IMR-90 (cell line): ENCODE measurements around the gene STAP2. TPM values are rescaled to one million over a fixed set of nuclear protein-coding genes. Genes with fewer than 3 reads are reported as not detected.

ENCODE experiments used
- ATAC-seq: fragments of 200-7000 bp; cut with Tn5 transposase; 2 replicates; pipeline ENCODE4 v1.9.1; 2020; ENCODE audit warnings: low read depth, mild to moderate bottlenecking, moderate library complexity
- BruUV-seq: library from RNA; stranded (reverse); fragments of 400-500 nt; replicated peaks from 2 replicates; lab custom pipeline; 2021; lab: Mats Ljungman, UMichigan
- CTCF ChIA-PET: fragments of 300-600 bp; formaldehyde crosslinking; extraction: SDS; loops from one replicate; lab custom pipeline; 2021; ENCODE audit warnings: antibody characterized with exemption; lab: Yijun Ruan, JAX
- POLR2A ChIA-PET: fragments of 300-600 bp; sonication (Branson Sonifier 250); formaldehyde crosslinking; loops from one replicate; lab custom pipeline; 2022; ENCODE audit warnings: antibody characterized with exemption; ENCODE audit not compliant: unreplicated experiment; lab: Charles Lee
- DNase-seq: peaks from one replicate; pipeline ENCODE4 v3.0.0; 2013
- H2AFZ ChIP-seq: replicated peaks from 2 replicates; pipeline ENCODE3; 2013; ENCODE audit warnings: low read length, mild to moderate bottlenecking; ENCODE audit not compliant: poor library complexity
- H2AK5ac ChIP-seq: 2 replicates; pipeline ENCODE4 v1.6.1; 2013; ENCODE audit warnings: low read depth, low read length, inconsistent platforms
- H2AK9ac ChIP-seq: replicated peaks from 2 replicates; pipeline ENCODE3; 2013; ENCODE audit warnings: mild to moderate bottlenecking, low read depth, low read length, moderate library complexity; ENCODE audit not compliant: poor library complexity
- H2BK120ac ChIP-seq: 2 replicates; pipeline ENCODE4 v1.6.1; 2013; ENCODE audit warnings: low read depth, low read length, inconsistent platforms
- H2BK15ac ChIP-seq: 3 replicates; pipeline ENCODE4 v1.6.1; 2013; ENCODE audit warnings: low read depth, low read length, inconsistent platforms
- H2BK20ac ChIP-seq: 2 replicates; pipeline ENCODE4 v1.6.1; 2013; ENCODE audit warnings: low read depth, mild to moderate bottlenecking, inconsistent platforms, low read length, moderate library complexity
- H2BK5ac ChIP-seq: 2 replicates; pipeline ENCODE4 v1.6.1; 2013; ENCODE audit warnings: mild to moderate bottlenecking, low read depth, low read length, inconsistent platforms; ENCODE audit not compliant: poor library complexity, severe bottlenecking
- H3K14ac ChIP-seq: replicated peaks from 2 replicates; pipeline ENCODE4 v1.6.1; 2013; ENCODE audit warnings: low read depth, low read length, inconsistent platforms
- H3K18ac ChIP-seq: 2 replicates; pipeline ENCODE4 v1.6.1; 2013; ENCODE audit warnings: low read depth, low read length, control low read depth
- H3K23ac ChIP-seq: 2 replicates; pipeline ENCODE4 v1.6.1; 2013; ENCODE audit warnings: low read depth, low read length, inconsistent platforms
- H3K27ac ChIP-seq: 2 replicates; pipeline ENCODE4 v1.5.1; 2013; ENCODE audit warnings: mild to moderate bottlenecking, control low read depth, low read length; ENCODE audit not compliant: insufficient read depth
- H3K27me3 ChIP-seq: 2 replicates; pipeline ENCODE4 v1.6.1; 2013; ENCODE audit warnings: low read length; ENCODE audit not compliant: control insufficient read depth, insufficient read depth
- H3K36me3 ChIP-seq: 2 replicates; pipeline ENCODE4 v1.6.1; 2013; ENCODE audit warnings: low read length, mixed read lengths; ENCODE audit not compliant: control insufficient read depth, insufficient read depth
- H3K4ac ChIP-seq: 2 replicates; pipeline ENCODE4 v1.6.1; 2013; ENCODE audit warnings: low read depth, low read length, inconsistent platforms
- H3K4me1 ChIP-seq: 2 replicates; pipeline ENCODE4 v1.6.1; 2013; ENCODE audit warnings: low read length, mixed read lengths; ENCODE audit not compliant: control insufficient read depth, insufficient read depth
- H3K4me2 ChIP-seq: 2 replicates; pipeline ENCODE4 v1.6.1; 2013; ENCODE audit warnings: low read depth, mild to moderate bottlenecking, control low read depth, low read length, moderate library complexity
- H3K4me3 ChIP-seq: 2 replicates; pipeline ENCODE4 v1.5.1; 2013; ENCODE audit warnings: low read depth, mild to moderate bottlenecking, control low read depth, low read length, moderate library complexity; ENCODE audit not compliant: insufficient read depth
- H3K56ac ChIP-seq: 2 replicates; pipeline ENCODE4 v1.6.1; 2013; ENCODE audit warnings: low read length, inconsistent platforms; ENCODE audit not compliant: insufficient read depth; ENCODE audit errors: extremely low read depth
- H3K79me1 ChIP-seq, 2 experiments: 2 replicates each; pipeline ENCODE4 v1.6.1; 2013; ENCODE audit warnings: low read length in 2 of 2, inconsistent platforms in 1 of 2, low read depth in 1 of 2
- H3K9ac ChIP-seq: 2 replicates; pipeline ENCODE4 v1.6.1; 2013; ENCODE audit warnings: low read depth, low read length, control low read depth
- H3K9me1 ChIP-seq: 2 replicates; pipeline ENCODE4 v1.6.1; 2013; ENCODE audit warnings: low read length, inconsistent platforms; ENCODE audit not compliant: insufficient read depth
- H3K9me3 ChIP-seq: 2 replicates; pipeline ENCODE4 v1.6.1; 2013; ENCODE audit warnings: low read length; ENCODE audit not compliant: control insufficient read depth, insufficient read depth
- H4K20me1 ChIP-seq: 2 replicates; pipeline ENCODE4 v1.6.1; 2013; ENCODE audit warnings: low read length, inconsistent platforms; ENCODE audit not compliant: insufficient read depth
- H4K5ac ChIP-seq: 2 replicates; pipeline ENCODE4 v1.6.1; 2013; ENCODE audit warnings: mild to moderate bottlenecking, low read depth, low read length, control low read depth
- H4K8ac ChIP-seq, 2 experiments: 2 replicates each; pipeline ENCODE4 v1.6.1; 2013; ENCODE audit warnings: low read depth in 2 of 2, low read length in 2 of 2, control low read depth in 1 of 2, inconsistent platforms in 1 of 2
- H4K91ac ChIP-seq: 2 replicates; pipeline ENCODE4 v1.6.1; 2013; ENCODE audit warnings: low read depth, low read length, inconsistent platforms; ENCODE audit not compliant: insufficient read depth
- BHLHE40 ChIP-seq: fragments of 150-350 bp; IDR thresholded peaks from 2 replicates; pipeline ENCODE4 v1.6.1; 2016; ENCODE audit warnings: mild to moderate bottlenecking, low read depth, low read length
- CEBPB ChIP-seq: IDR thresholded peaks from 2 replicates; pipeline ENCODE4 v1.6.1; 2012; ENCODE audit warnings: low read depth, low read length, improper control_type of control experiment
- CHD1 ChIP-seq: IDR thresholded peaks from 2 replicates; pipeline ENCODE4 v1.6.1; 2012; ENCODE audit warnings: low read depth, low read length, improper control_type of control experiment
- CTCF ChIP-seq: conservative IDR thresholded peaks from 2 replicates; pipeline ENCODE4 v1.5.1; 2012; ENCODE audit warnings: mild to moderate bottlenecking, low read depth, low read length, improper control_type of control experiment
- ELK1 ChIP-seq: fragments of 150-350 bp; IDR thresholded peaks from 2 replicates; pipeline ENCODE4 v1.6.1; 2016; ENCODE audit warnings: low read depth, mild to moderate bottlenecking, low read length, moderate library complexity, borderline replicate concordance
- FOS ChIP-seq: fragments of 150-350 bp; IDR thresholded peaks from 2 replicates; pipeline ENCODE4 v1.6.1; 2016; ENCODE audit warnings: low read depth, low read length
- MAFK ChIP-seq: IDR thresholded peaks from 2 replicates; pipeline ENCODE4 v1.6.1; 2012; ENCODE audit warnings: low read depth, low read length, improper control_type of control experiment
- MXI1 ChIP-seq: IDR thresholded peaks from 2 replicates; pipeline ENCODE4 v1.6.1; 2012; ENCODE audit warnings: low read depth, mild to moderate bottlenecking, low read length, moderate library complexity, borderline replicate concordance
- POLR2A ChIP-seq: IDR thresholded peaks from 2 replicates; pipeline ENCODE4 v1.6.1; 2012; ENCODE audit warnings: mild to moderate bottlenecking, low read depth, low read length
- RAD21 ChIP-seq: IDR thresholded peaks from 2 replicates; pipeline ENCODE4 v1.6.1; 2012; ENCODE audit warnings: low read length, improper control_type of control experiment
- RCOR1 ChIP-seq: IDR thresholded peaks from 2 replicates; pipeline ENCODE4 v1.6.1; 2012; ENCODE audit warnings: mild to moderate bottlenecking, low read length, improper control_type of control experiment; ENCODE audit not compliant: insufficient replicate concordance
- RFX5 ChIP-seq: IDR thresholded peaks from 2 replicates; pipeline ENCODE4 v1.8.0; 2012; ENCODE audit warnings: low read depth, mild to moderate bottlenecking, low read length, moderate library complexity
- SMC3 ChIP-seq: fragments of 150-350 bp; IDR thresholded peaks from 2 replicates; pipeline ENCODE4 v1.6.1; 2016; ENCODE audit warnings: low read depth, mild to moderate bottlenecking, antibody characterized with exemption, low read length, moderate library complexity
- USF2 ChIP-seq: fragments of 150-350 bp; IDR thresholded peaks from 2 replicates; pipeline ENCODE4 v1.6.1; 2017; ENCODE audit warnings: mild to moderate bottlenecking, antibody characterized with exemption, low read length, low read depth
- WGBS, 2 experiments: methylation state at CpG; one replicate each; pipeline versions ENCODE4 v1.1.5 to v1.1.7; 2013; ENCODE audit warnings: missing lambda C conversion rate in 2 of 2; ENCODE audit not compliant: insufficient read length in 1 of 2; ENCODE audit errors: extremely low coverage in 2 of 2; 5-methylcytosine and 5-hydroxymethylcytosine counted together
- dilution Hi-C: fragments of 300-500 bp; cut with HindIII; formaldehyde crosslinking; loops from one replicate; pipeline ENCODE4 v1.14.3; 2018; ENCODE audit warnings: low sequenced_read_pairs; ENCODE audit not compliant: unreplicated experiment
- in situ Hi-C: fragments of 300-500 bp; cut with MboI; formaldehyde crosslinking; loops from 3 replicates; pipeline ENCODE4 v1.14.3; 2019; ENCODE audit warnings: low sequenced_read_pairs, inconsistent platforms, mixed read lengths
- intact Hi-C: fragments of 100-400 bp; cut with micrococcal nuclease; formaldehyde crosslinking; loops from 2 replicates; pipeline ENCODE4 v1.10.0; 2022
- polyA plus RNA-seq, 3 experiments: library from polyadenylated mRNA; depleted of rRNA; stranded (reverse); fragments of >200 nt; gene quantifications; 2 replicates each; pipeline ENCODE4 v1.2.3, GENCODE V29; 2012; ENCODE audit warnings: low replicate concordance in 1 of 3
- total RNA-seq: library from RNA; depleted of rRNA; stranded (reverse); fragments of >200 nt; gene quantifications from 2 replicates; pipeline ENCODE4 v1.2.3, GENCODE V29; 2012

STAP2 gene
- total and polyA plus RNA-seq, 2 of the 4 experiments (the other 2 are of a cell fraction) = 1.3 to 3.4 TPM

GRCh38 chr19:4345342-4346019 is 6.9 kb upstream of the STAP2 start:
- H4K5ac ChIP-seq = no peak overlapping the region
- ChIA-PET CTCF (interaction anchor here (0.7 kb wide), 1 partner anchor 73 kb away, joined by 5 read pairs; no protein-coding TSS in a partner anchor), POLR2A (no interaction called here)
- H3K27me3 ChIP-seq = no peaks in the 10 kb centered on the region
- no TSS peak for BruUV-seq
- peaks cover 11% of the 10 kb centered on the region for H3K36me3 ChIP-seq
- in situ Hi-C loops (no loop called here), intact Hi-C loops (no loop called here), dilution Hi-C loops (no loop called here)
- DNase-seq (no peak), ATAC-seq (no peak)
- H3K23ac ChIP-seq = no peak overlapping the region
- H3K27ac ChIP-seq = no peak overlapping the region
- H3K4me2 ChIP-seq = no peak overlapping the region
- H3K4me3 ChIP-seq = no peak overlapping the region
- H2AFZ ChIP-seq = no peak overlapping the region
- H4K8ac ChIP-seq = no peak overlapping the region
- H3K56ac ChIP-seq = no peak overlapping the region
- H3K4ac ChIP-seq = no peak overlapping the region
- no peak for TF ChIP-seq CHD1
- TF ChIP-seq ELK1 = no peak
- TF ChIP-seq RFX5 = no peak
- no peak for TF ChIP-seq RCOR1
- TF ChIP-seq MXI1 = no peak
- no peak for TF ChIP-seq MAFK
- TF ChIP-seq SMC3 = no peak
- TF ChIP-seq RAD21 = no peak
- no peak for TF ChIP-seq CEBPB
- no peak for TF ChIP-seq POLR2A
- no peak for TF ChIP-seq USF2
- no peak for TF ChIP-seq FOS
- no peak for TF ChIP-seq BHLHE40
- TF ChIP-seq CTCF = no peak
- H3K9me1 ChIP-seq = no peaks in the 10 kb centered on the region
- H3K79me1 ChIP-seq = peaks cover 7 to 12% of the 10 kb centered on the region in 2 experiments; a peak in 2 of 4 replicates
- H2BK15ac ChIP-seq = no peak overlapping the region
- peaks cover 7% of the 10 kb centered on the region for H3K4me1 ChIP-seq
- H2AK9ac ChIP-seq = peak overlapping the region; percentile 61
- no peak overlapping the region for H2BK5ac ChIP-seq
- no peaks in the 10 kb centered on the region for H3K9me3 ChIP-seq
- H4K20me1 ChIP-seq = no peaks in the 10 kb centered on the region
- no peak overlapping the region for H3K9ac ChIP-seq
- no peak overlapping the region for H3K18ac ChIP-seq
- H2BK20ac ChIP-seq = no peak overlapping the region
- no peak overlapping the region for H2AK5ac ChIP-seq
- 97% methylated on average over 6 of the region's 15 CpGs; no CpG with 5 or more reads in 1 of the 2 experiments for WGBS, 2 experiments
- H4K91ac ChIP-seq = no peak overlapping the region
- no peak overlapping the region for H3K14ac ChIP-seq
- H2BK120ac ChIP-seq = no peak overlapping the region
